NT2/D1 (cell line): ENCODE measurements around the gene PNMA6F.

Experiments
- DNase-seq: peaks from one replicate; pipeline ENCODE4 v3.0.0-alpha.2; 2011; ENCODE audit warnings: low read depth, low spot score
- H3K27me3 ChIP-seq: 2 replicates; pipeline ENCODE4 v1.6.0; 2011; ENCODE audit warnings: mild to moderate bottlenecking; ENCODE audit not compliant: insufficient read length, insufficient read depth
- H3K36me3 ChIP-seq: 2 replicates; pipeline ENCODE4 v1.6.1; 2011; ENCODE audit warnings: mild to moderate bottlenecking, low read length, mixed read lengths; ENCODE audit not compliant: insufficient read depth, insufficient read length
- H3K4me1 ChIP-seq: 2 replicates; pipeline ENCODE4 v1.5.1; 2011; ENCODE audit not compliant: insufficient read depth, insufficient read length
- H3K4me3 ChIP-seq: 2 replicates; pipeline ENCODE4 v1.5.1; 2011; ENCODE audit warnings: low read depth; ENCODE audit not compliant: insufficient read length
- H3K9ac ChIP-seq: 2 replicates; pipeline ENCODE4 v1.6.0; 2011; ENCODE audit warnings: low read depth; ENCODE audit not compliant: insufficient read length
- H3K9me3 ChIP-seq: 2 replicates; pipeline ENCODE4 v1.5.1; 2011; ENCODE audit warnings: mild to moderate bottlenecking, low read length; ENCODE audit not compliant: insufficient read depth
- SUZ12 ChIP-seq: IDR thresholded peaks from 2 replicates; pipeline ENCODE4 v1.6.1; 2011; ENCODE audit not compliant: insufficient read length, insufficient read depth; ENCODE audit errors: extremely low read depth
- YY1 ChIP-seq: IDR thresholded peaks from 2 replicates; pipeline ENCODE4 v1.6.1; 2011; ENCODE audit not compliant: insufficient read length, insufficient read depth
- ZNF274 ChIP-seq: IDR thresholded peaks from 2 replicates; pipeline ENCODE4 v1.6.1; 2011; ENCODE audit warnings: mild to moderate bottlenecking, low read depth, low read length

The PNMA6F gene

DNA sequence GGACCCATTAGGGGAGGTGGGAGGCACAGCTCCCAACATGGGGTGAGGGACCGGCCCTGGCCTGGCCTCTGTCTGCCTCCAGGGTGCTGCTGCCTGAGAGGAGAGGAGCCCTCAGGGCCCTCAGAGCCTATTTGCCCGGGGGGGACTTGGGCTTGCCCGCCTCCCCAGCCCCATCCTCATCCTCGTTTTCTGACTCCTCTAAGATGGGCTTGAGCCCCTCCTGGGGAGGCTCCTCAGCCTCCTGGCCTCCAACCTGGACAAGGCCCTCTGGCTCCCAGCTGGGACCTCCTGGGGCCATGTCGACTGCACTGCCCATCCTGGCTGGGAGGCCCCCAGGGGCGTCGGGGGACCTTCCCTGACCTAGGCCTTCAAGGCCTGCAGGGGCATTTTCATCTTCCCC, 2.8 kb downstream of the PNMA6F start:
- Histone ChIP-seq H3K27me3 (no peaks in the 10 kb centered on the region), H3K4me3 (no peak overlapping the region), H3K4me1 (no peaks in the 10 kb centered on the region), H3K36me3 (no peaks in the 10 kb centered on the region), H3K9ac (no peak overlapping the region), H3K9me3 (no peaks in the 10 kb centered on the region)
- no peak for DNase-seq
- TF ChIP-seq ZNF274 (no peak), SUZ12 (no peak), YY1 (no peak)

DNA sequence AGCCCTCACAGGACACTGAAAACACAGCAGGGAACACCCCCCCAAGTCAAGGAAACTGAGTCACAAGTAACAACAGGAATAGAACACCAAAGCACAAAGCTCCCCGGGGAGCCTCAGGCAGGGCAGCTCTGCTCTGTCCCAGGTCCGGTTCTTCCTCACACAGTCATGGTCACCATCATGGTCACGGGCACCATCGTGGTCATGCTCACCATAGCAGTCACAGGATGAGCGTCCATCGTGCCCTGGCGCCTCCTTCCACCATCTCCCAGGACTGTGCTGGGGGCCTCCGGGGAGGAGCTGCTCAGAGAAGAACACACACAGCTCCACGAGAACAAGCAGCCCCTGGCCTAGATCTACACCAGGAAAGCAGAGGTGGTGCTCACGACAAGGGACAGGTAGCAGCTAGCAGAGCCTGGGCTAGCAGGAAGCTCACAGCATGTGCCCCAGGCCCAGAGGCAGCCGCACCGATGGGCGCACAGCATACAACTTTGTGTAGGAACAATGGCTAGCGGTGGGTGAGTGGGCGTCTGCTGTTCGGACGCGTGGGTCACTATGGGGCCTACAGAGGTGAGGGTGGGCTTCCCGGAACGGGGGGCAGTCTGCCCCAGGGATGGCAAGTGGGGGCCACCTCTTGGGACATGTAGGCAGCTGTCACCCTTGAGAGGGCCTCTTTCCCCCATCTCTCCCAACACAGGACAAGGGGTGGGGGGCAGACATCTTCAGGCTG, 3.4 kb downstream of the PNMA6F start:
- Histone ChIP-seq H3K36me3 (no peaks in the 10 kb centered on the region), H3K27me3 (no peaks in the 10 kb centered on the region), H3K9ac (no peak overlapping the region), H3K4me3 (no peak overlapping the region), H3K9me3 (no peaks in the 10 kb centered on the region), H3K4me1 (no peaks in the 10 kb centered on the region)
- no peak for TF ChIP-seq SUZ12
- no peak for DNase-seq

DNA sequence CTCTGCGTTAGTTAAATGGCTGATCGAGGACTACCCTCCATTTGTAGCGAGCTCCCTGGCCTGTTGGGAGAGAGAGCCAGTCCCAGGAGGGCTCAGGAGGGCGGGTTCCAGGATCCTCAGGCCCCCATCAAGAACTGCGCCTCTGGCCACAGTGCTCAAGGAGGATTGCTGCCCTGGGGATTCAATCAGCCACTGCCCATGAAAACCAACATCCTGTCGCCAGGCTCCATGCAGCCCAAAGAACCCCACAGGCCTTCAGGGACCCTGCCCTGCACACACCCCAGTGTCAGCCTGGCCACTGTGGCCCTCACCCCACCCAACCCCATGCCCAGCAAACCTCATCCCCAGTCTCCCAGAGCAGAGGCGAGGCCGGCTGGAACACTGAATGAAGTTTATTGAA, 4.3 kb downstream of the PNMA6F start:
- no peaks in the 10 kb centered on the region for H3K36me3 ChIP-seq
- no peaks in the 10 kb centered on the region for H3K4me1 ChIP-seq
- DNase-seq: no peak
- H3K9ac ChIP-seq: no peak overlapping the region
- TF ChIP-seq YY1 (no peak), ZNF274 (no peak)
- H3K4me3 ChIP-seq: no peak overlapping the region
- no peaks in the 10 kb centered on the region for H3K9me3 ChIP-seq
- no peaks in the 10 kb centered on the region for H3K27me3 ChIP-seq

- H3K4me1 ChIP-seq: no peaks in the 10 kb centered on the region
- no peaks in the 10 kb centered on the region for H3K27me3 ChIP-seq
- no peaks in the 10 kb centered on the region for H3K9me3 ChIP-seq
- H3K9ac ChIP-seq: no peak overlapping the region
- DNase-seq: no peak
- H3K36me3 ChIP-seq: no peaks in the 10 kb centered on the region
- TF ChIP-seq SUZ12 (no peak), YY1 (no peak), ZNF274 (no peak)
- no peak overlapping the region for H3K4me3 ChIP-seq
These were observed 8.7 kb downstream of the PNMA6F start for GRCh38 chrX:153312842-153313241.

DNA sequence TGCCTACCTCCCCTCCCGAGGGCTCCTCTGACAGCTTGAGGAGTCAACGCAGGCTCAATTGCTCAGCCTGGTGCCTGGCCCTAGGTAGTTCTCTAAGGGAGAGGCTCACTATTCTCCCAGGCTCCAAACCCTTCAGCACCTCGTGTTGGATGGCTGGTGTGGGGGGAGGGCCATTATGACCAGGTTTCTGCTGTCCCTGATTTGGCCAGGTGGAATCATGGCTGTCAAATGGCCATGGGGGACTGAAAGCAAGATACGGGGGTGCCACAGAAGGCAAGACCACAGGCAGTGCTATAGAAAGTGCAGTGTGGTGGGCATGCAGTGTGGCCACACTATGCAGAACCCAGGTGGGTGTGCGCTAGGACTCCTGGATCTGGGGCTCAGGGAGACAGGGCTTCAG, 9.5 kb downstream of the PNMA6F start:
- Histone ChIP-seq H3K9me3 (no peaks in the 10 kb centered on the region), H3K27me3 (no peaks in the 10 kb centered on the region)
- no peak for TF ChIP-seq ZNF274
- TF ChIP-seq YY1: no peak
- TF ChIP-seq SUZ12: no peak

DNA sequence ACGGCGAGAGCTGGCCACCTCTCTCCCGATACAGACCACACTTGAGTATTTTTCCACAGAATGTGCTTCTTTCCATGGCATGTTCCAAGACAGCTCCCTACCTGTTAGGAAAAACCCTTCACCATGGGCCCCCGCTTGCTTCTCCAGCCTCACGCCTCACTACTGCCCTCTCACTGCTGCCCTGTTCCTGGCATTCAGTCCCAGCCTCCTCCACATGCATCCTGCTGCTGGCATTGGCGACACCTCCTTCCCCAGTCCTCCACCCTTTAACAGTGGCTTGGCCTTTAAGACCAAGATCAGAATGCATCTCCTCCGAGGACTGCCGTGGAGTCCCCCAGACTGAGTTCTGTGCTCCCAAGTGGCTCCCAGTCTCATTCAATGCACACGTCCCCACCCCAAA, 10.7 kb downstream of the PNMA6F start:
- Histone ChIP-seq H3K4me3 (no peak overlapping the region), H3K4me1 (no peaks in the 10 kb centered on the region), H3K9ac (no peak overlapping the region), H3K36me3 (no peaks in the 10 kb centered on the region), H3K9me3 (no peaks in the 10 kb centered on the region), H3K27me3 (no peaks in the 10 kb centered on the region)
- no peak for TF ChIP-seq SUZ12
- TF ChIP-seq ZNF274: no peak
- TF ChIP-seq YY1: no peak
- no peak for DNase-seq

More for the DNA sequence above, 9.5 kb downstream of the PNMA6F start:
- no peak overlapping the region for H3K9ac ChIP-seq
- no peak for DNase-seq
- H3K4me1 ChIP-seq: no peaks in the 10 kb centered on the region
- no peak overlapping the region for H3K4me3 ChIP-seq
- H3K36me3 ChIP-seq: no peaks in the 10 kb centered on the region

DNA sequence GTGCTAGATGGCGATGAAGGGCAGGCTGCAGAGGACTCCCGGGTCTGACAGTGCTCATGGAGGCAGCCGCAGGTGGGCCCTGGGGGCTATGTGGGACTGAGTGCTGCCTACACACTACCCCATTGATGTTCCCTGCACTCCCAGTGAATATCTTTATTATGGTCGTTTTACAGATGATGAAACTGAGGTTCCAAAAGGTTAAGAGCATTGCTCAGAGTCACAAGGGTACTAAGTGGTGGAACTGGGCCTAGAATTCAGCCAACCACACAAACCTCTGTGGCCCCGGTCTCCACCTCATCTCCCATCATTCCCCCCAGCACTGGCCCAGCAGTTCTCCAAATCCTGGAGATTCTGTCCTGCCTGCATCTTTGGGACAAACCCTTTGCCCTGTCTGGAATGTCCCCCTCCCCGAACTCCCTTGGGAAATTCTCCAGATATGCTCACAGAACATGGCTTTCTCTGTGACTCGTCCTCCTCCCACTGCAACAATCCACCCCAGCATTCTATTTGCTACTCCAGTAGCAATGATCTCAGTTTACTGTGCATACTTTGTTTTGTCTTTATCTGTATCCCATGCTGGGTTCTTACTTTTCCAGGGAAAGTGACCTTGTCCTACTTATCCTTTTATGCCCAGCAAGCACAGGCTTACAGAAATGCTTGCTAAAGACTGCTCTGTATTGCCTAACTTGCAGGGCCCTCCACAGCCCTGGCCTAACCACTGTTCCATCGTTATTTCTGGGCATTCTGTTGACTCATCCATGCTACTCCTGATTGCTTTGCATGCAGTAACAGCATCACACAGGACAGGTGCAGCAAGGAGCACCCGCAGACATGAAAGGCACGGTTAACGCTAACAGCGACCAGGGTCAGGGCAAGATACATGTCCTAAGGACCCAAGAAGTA, 14.0 kb downstream of the PNMA6F start:
- no peak for TF ChIP-seq SUZ12
- no peak for TF ChIP-seq ZNF274
- TF ChIP-seq YY1: no peak
- Histone ChIP-seq H3K4me1 (no peaks in the 10 kb centered on the region), H3K9ac (no peak overlapping the region), H3K27me3 (no peaks in the 10 kb centered on the region), H3K4me3 (no peak overlapping the region), H3K9me3 (no peaks in the 10 kb centered on the region), H3K36me3 (no peaks in the 10 kb centered on the region)
- no peak for DNase-seq
